Astrocyte (in vitro differentiated cells and primary cell): Measurements from ENCODE around the gene ADGRA3.

ENCODE experiments used
- EZH2 ChIP-seq: IDR thresholded peaks from 2 replicates; pipeline ENCODE4 v1.6.1; 2012; ENCODE audit warnings: mild to moderate bottlenecking, low read length, inconsistent platforms; ENCODE audit not compliant: insufficient read depth
- TF ChIP-seq, protein P1 (sequence below): IDR thresholded peaks from 2 replicates; pipeline ENCODE4 v1.5.1; 2011; ENCODE audit warnings: low read depth, mild to moderate bottlenecking, inconsistent platforms, low read length, moderate library complexity; ENCODE audit not compliant: insufficient read depth

DNA sequence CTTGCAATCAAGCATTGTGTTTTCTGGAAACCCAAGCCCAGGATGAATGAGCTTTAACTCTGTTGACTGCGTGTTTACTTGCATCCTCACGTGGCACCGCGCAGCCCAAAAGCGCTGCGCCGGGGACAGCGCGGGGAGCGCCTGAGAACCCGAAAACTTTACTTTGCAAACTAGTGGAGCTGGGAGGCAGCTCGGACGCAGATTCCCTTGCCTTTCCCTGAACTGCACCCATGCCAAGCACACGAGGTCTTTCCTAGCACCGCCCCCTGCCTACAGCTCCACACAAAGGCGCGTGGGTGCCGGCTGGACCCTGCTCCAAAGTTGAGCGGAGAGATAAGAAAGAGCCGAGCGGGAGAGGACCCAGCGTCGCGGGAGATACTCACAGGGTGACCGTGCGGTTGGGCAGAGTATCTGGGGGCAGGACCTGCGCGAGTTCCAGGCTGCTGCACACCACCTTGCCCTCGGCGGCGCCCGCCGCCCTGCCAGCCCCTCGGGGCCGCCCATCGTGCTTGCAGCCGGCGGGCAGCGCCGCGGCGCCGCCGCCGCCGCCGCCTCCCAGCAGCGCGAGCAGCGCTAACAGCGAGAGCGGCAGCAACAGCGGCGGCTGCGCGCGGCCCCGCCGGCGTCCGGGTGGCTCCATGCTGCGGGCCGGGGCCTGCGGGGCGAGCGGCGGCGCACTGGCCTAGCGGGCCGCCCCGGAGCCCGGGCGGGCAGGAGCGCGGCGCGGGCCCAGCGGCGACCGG, 550 bp downstream of the ADGRA3 start:
- no peak for TF ChIP-seq EZH2
- TF ChIP-seq, protein P1, sequence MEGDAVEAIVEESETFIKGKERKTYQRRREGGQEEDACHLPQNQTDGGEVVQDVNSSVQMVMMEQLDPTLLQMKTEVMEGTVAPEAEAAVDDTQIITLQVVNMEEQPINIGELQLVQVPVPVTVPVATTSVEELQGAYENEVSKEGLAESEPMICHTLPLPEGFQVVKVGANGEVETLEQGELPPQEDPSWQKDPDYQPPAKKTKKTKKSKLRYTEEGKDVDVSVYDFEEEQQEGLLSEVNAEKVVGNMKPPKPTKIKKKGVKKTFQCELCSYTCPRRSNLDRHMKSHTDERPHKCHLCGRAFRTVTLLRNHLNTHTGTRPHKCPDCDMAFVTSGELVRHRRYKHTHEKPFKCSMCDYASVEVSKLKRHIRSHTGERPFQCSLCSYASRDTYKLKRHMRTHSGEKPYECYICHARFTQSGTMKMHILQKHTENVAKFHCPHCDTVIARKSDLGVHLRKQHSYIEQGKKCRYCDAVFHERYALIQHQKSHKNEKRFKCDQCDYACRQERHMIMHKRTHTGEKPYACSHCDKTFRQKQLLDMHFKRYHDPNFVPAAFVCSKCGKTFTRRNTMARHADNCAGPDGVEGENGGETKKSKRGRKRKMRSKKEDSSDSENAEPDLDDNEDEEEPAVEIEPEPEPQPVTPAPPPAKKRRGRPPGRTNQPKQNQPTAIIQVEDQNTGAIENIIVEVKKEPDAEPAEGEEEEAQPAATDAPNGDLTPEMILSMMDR = no peak
